Measurements from ENCODE around the gene KRTAP23-1. TPM values are rescaled to one million over a fixed set of nuclear protein-coding genes. Genes with fewer than 3 reads are reported as not detected.
A peak's percentile ranks its signal among the peaks of the same experiment; 100 is the strongest.

Gene KRTAP23-1
- total RNA-seq, 1 donor from 2014 or later, result not detected

DNA sequence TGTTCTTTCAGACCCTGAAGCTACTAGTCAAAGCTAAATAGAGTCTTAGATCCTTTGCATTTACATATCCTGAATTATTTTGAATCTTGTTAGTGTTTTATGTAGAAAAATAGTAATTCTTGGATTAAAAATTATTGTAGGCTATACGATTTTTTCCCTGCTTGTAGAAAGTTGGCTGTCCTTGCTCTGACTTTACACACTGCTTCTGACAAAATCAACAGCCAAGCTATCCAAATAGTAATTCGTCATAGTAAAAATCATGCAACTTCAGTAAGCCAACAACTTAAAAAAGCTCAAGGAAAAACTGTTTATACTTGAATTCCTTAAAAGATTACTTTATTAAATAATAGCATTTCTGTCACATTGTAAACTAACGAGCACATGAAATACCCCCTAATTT lies 7.5 kb upstream of the KRTAP23-1 start:
- Mint-ChIP-seq H3K4me1 (peaks cover 4% of the 10 kb centered on the region), H3K36me3 (ENCODE audit: low read depth) (no peaks in the 10 kb centered on the region), H3K4me3 (no peak overlapping the region), H3K9me3 (peaks cover 2% of the 10 kb centered on the region), H3K27ac (ENCODE audit: unreplicated experiment) (no peak overlapping the region), H3K27me3 (ENCODE audit: low read depth) (no peaks in the 10 kb centered on the region)
- DNase-seq (ENCODE audit: low read depth, low spot score), result no peak
- TF ChIP-seq, protein P1, sequence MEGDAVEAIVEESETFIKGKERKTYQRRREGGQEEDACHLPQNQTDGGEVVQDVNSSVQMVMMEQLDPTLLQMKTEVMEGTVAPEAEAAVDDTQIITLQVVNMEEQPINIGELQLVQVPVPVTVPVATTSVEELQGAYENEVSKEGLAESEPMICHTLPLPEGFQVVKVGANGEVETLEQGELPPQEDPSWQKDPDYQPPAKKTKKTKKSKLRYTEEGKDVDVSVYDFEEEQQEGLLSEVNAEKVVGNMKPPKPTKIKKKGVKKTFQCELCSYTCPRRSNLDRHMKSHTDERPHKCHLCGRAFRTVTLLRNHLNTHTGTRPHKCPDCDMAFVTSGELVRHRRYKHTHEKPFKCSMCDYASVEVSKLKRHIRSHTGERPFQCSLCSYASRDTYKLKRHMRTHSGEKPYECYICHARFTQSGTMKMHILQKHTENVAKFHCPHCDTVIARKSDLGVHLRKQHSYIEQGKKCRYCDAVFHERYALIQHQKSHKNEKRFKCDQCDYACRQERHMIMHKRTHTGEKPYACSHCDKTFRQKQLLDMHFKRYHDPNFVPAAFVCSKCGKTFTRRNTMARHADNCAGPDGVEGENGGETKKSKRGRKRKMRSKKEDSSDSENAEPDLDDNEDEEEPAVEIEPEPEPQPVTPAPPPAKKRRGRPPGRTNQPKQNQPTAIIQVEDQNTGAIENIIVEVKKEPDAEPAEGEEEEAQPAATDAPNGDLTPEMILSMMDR (conservative IDR thresholded peaks at IDR 0.05), result no peak

DNA sequence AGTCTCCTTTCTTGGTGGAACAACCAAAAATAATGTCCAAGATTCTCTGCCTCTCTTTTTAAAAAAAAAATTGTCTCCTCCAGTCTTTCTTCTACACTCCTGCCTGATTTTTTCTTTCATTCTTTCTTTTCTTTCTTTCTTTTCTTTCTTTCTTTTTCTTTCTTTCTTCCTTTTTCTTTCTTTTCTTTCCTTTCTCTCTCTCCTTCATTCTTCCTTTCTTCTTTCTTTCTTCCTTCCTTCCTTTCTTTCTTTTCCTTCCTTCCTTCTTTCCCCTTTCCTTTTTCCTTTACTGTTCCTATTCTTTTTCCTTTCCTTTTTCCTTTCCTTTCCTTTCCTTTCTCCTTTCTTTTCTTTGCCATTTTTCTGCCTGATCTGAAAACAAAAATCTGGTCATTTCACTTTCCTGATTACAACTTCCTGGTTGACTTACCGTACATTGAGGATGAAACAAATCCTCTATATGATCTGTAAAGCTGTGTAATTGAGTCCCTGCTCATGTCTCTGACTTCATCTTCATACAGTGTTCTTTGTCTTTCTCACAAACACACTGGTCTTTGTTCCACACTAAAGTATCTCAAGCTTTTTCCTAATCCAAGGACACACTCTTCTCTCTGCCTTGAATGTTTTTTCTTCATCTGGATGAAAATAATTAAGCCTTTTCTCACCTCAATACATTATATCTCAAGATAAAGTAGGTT lies 6.1 kb upstream of the KRTAP23-1 start:
- H3K4me3 Mint-ChIP-seq, result no peak overlapping the region
- peaks cover 8% of the 10 kb centered on the region for H3K4me1 Mint-ChIP-seq
- TF ChIP-seq, protein P1 (conservative IDR thresholded peaks at IDR 0.05), result no peak
- no peak for DNase-seq (ENCODE audit: low read depth, low spot score)
- no peaks in the 10 kb centered on the region for H3K36me3 Mint-ChIP-seq (ENCODE audit: low read depth)
- H3K27ac Mint-ChIP-seq (ENCODE audit: unreplicated experiment), result peak overlapping the region; percentile 89
- H3K9me3 Mint-ChIP-seq, result peaks cover 2% of the 10 kb centered on the region
- H3K27me3 Mint-ChIP-seq (ENCODE audit: low read depth), result no peaks in the 10 kb centered on the region

DNA sequence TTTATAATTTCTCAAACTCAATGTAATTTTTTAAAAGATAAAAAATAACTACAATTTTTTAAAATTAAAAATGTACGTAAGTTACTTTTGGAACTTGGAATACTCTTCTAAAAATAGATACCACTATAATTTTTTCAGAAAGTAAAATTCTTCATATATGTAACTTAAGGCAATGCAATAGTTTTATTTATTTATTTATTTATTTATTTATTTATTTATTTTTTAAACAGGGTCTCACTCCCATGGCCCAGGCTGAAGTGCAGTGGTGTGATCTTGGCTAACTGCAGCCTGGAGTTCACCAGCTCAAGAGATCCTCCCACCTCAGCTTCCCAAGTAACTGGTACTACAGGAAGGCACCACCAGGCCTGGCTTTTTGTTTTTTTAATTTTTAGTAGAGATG lies 3.1 kb upstream of the KRTAP23-1 start:
- TF ChIP-seq, protein P1 (conservative IDR thresholded peaks at IDR 0.05), result no peak
- H3K4me3 Mint-ChIP-seq, result no peak overlapping the region
- peaks cover 2% of the 10 kb centered on the region for H3K9me3 Mint-ChIP-seq
- DNase-seq (ENCODE audit: low read depth, low spot score), result no peak
- H3K27me3 Mint-ChIP-seq (ENCODE audit: low read depth), result no peaks in the 10 kb centered on the region
- no peak overlapping the region for H3K27ac Mint-ChIP-seq (ENCODE audit: unreplicated experiment)
- no peaks in the 10 kb centered on the region for H3K36me3 Mint-ChIP-seq (ENCODE audit: low read depth)
- H3K4me1 Mint-ChIP-seq, result peaks cover 8% of the 10 kb centered on the region

DNA sequence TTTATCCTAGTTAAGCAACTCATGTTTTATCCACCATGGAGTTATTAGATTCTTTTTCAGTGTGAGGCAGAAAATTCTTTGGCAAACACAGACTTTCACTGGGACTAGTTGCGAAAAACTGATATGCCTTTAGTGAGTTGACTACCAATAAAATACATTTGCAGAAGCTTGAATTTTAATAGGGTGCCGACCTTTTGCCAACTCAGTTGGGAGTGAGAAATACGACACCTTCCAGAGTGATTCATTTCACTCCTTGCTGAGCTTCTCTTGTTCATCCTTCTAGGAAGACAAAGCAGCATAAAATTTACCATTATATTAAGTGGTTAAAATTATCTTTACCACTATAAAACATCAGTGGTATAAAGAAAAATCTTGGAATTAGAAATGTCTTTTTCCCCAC lies 1.2 kb upstream of the KRTAP23-1 start:
- H3K4me1 Mint-ChIP-seq, result peaks cover 7% of the 10 kb centered on the region
- H3K9me3 Mint-ChIP-seq, result peaks cover 8% of the 10 kb centered on the region
- H3K36me3 Mint-ChIP-seq (ENCODE audit: low read depth), result no peaks in the 10 kb centered on the region
- no peak overlapping the region for H3K27ac Mint-ChIP-seq (ENCODE audit: unreplicated experiment)
- H3K4me3 Mint-ChIP-seq, result no peak overlapping the region
- no peaks in the 10 kb centered on the region for H3K27me3 Mint-ChIP-seq (ENCODE audit: low read depth)
- TF ChIP-seq, protein P1 (conservative IDR thresholded peaks at IDR 0.05), result no peak
- no peak for DNase-seq (ENCODE audit: low read depth, low spot score)

DNA sequence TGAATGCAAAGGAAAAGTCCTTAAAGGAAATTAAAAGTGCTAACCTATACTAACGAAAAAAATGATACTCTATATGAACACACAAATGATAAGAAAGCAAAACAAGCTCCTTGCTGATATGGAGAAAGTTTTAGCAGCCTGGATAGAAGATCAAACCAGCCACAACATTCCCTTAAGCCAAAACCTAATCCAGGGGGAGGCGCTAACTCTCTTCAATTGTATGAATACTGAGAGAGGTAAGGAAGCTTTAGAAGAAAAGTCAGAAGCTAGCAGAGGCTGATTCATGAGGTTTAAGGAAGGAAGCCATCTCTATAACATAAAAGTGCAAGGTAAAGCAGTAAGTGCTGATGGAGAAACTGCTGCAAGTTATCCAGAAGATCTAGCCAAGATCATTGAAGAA lies 3.4 kb downstream of the KRTAP23-1 start:
- Mint-ChIP-seq H3K4me3 (no peak overlapping the region), H3K27me3 (ENCODE audit: low read depth) (no peaks in the 10 kb centered on the region), H3K9me3 (peaks cover 6% of the 10 kb centered on the region), H3K4me1 (peaks cover 2% of the 10 kb centered on the region), H3K36me3 (ENCODE audit: low read depth) (no peaks in the 10 kb centered on the region), H3K27ac (ENCODE audit: unreplicated experiment) (no peak overlapping the region)
- TF ChIP-seq, protein P1 (conservative IDR thresholded peaks at IDR 0.05), result no peak
- no peak for DNase-seq (ENCODE audit: low read depth, low spot score)

Measured in neural crest cell (in vitro differentiated cells).